Right forelimb (tissue), 1 donor: ENCODE results near the gene ASB18.

Experiments
- DNase-seq: peaks from one replicate; pipeline ENCODE4 v3.0.0-alpha.2; 2018

ASB18 gene

GRCh38 chr2:236171181-236171679 lies 93.0 kb downstream of the ASB18 start:
- no peak for DNase-seq

GRCh38 chr2:236170590-236171165 lies 93.5 kb downstream of the ASB18 start:
- DNase-seq: no peak

- no peak for DNase-seq
Measured at GRCh38 chr2:236169741-236170589, 94.2 kb downstream of the ASB18 start.

- peak; percentile 61 for DNase-seq
Measured at GRCh38 chr2:236169151-236169721, 95.0 kb downstream of the ASB18 start.

- DNase-seq: peak; percentile 79
Measured at GRCh38 chr2:236168110-236169080, 95.8 kb downstream of the ASB18 start, which contains the start of gene GBX2. GBX2 (minus strand) TSS chr2:236168386; CDS start chr2:236167971, 415 bp downstream.

GRCh38 chr2:236167297-236168109 lies 96.7 kb downstream of the ASB18 start:
- no peak for DNase-seq

- no peak for DNase-seq
Measured at GRCh38 chr2:236166796-236167296, 97.4 kb downstream of the ASB18 start.

GRCh38 chr2:236165842-236166795 lies 98.1 kb downstream of the ASB18 start:
- DNase-seq: no peak

GRCh38 chr2:236164925-236165841 lies 99.0 kb downstream of the ASB18 start:
- no peak for DNase-seq

- DNase-seq: no peak
Measured at GRCh38 chr2:236164201-236164924, 99.8 kb downstream of the ASB18 start.

- no peak for DNase-seq
Measured at GRCh38 chr2:236163471-236164200, 100.6 kb downstream of the ASB18 start.

GRCh38 chr2:236162882-236163470 lies 101.2 kb downstream of the ASB18 start:
- no peak for DNase-seq

GRCh38 chr2:236162031-236162845 lies 102.0 kb downstream of the ASB18 start:
- no peak for DNase-seq

GRCh38 chr2:236161531-236161930 lies 102.7 kb downstream of the ASB18 start:
- no peak for DNase-seq

- DNase-seq: no peak
Measured at GRCh38 chr2:236161082-236161462, 103.1 kb downstream of the ASB18 start.

- DNase-seq: no peak
Measured at GRCh38 chr2:236160366-236161081, 103.7 kb downstream of the ASB18 start.
